H1 (cell line): Measurements from ENCODE around the gene POU6F2. TPM values are rescaled to one million over a fixed set of nuclear protein-coding genes. Genes with fewer than 3 reads are reported as not detected.

Experiments used
- CTCF ChIA-PET: fragments of 300-600 bp; sonication (Branson Sonifier 250); formaldehyde crosslinking; loops from one replicate; lab custom pipeline; 2021; ENCODE audit not compliant: partially characterized antibody; lab: Charles Lee
- POLR2A ChIA-PET: fragments of 300-600 bp; sonication (Branson Sonifier 250); formaldehyde crosslinking; loops from one replicate; lab custom pipeline; 2021; ENCODE audit warnings: inconsistent platforms; ENCODE audit not compliant: partially characterized antibody; lab: Charles Lee
- DNase-seq, 2 experiments: peaks; one replicate each; pipeline versions ENCODE4 v3.0.0 to v3.0.0-alpha.2; 2010 to 2022; ENCODE audit warnings: low spot score in 2 of 2, low read depth in 1 of 2, mixed read lengths in 1 of 2
- FAIRE-seq: peaks from 2 replicates; lab custom pipeline; 2011; peaks lifted over from hg19 to GRCh38; lab: Jason Lieb, UNC
- H2AFZ ChIP-seq: 2 replicates; pipeline ENCODE4 v1.8.1; 2012; ENCODE audit warnings: low read length, inconsistent platforms
- H2AK5ac ChIP-seq: 2 replicates; pipeline ENCODE4 v1.6.1; 2013; ENCODE audit warnings: low read depth, low read length
- H2BK120ac ChIP-seq: replicated peaks from 2 replicates; pipeline ENCODE3; 2013; ENCODE audit warnings: low read depth, low read length, inconsistent platforms
- H2BK12ac ChIP-seq: 2 replicates; pipeline ENCODE4 v1.6.1; 2013; ENCODE audit warnings: low read depth, low read length
- H2BK15ac ChIP-seq: 2 replicates; pipeline ENCODE4 v1.6.1; 2013; ENCODE audit warnings: low read length
- H2BK20ac ChIP-seq: 2 replicates; pipeline ENCODE4 v1.6.1; 2013; ENCODE audit warnings: low read length
- H2BK5ac ChIP-seq: 2 replicates; pipeline ENCODE4 v1.6.1; 2013; ENCODE audit warnings: low read depth, low read length
- H3K14ac ChIP-seq: 2 replicates; pipeline ENCODE4 v1.6.1; 2013; ENCODE audit warnings: inconsistent platforms; ENCODE audit not compliant: insufficient read length
- H3K18ac ChIP-seq: 2 replicates; pipeline ENCODE4 v1.6.1; 2013; ENCODE audit warnings: low read length; ENCODE audit errors: extremely low read depth
- H3K23ac ChIP-seq: 2 replicates; pipeline ENCODE4 v1.6.1; 2013; ENCODE audit warnings: inconsistent platforms; ENCODE audit not compliant: insufficient read length
- H3K23me2 ChIP-seq: 2 replicates; pipeline ENCODE4 v1.6.1; 2013; ENCODE audit warnings: low read depth, low read length
- H3K27ac ChIP-seq: 2 replicates; pipeline ENCODE4 v1.6.1; 2011; ENCODE audit warnings: low read depth, low read length, inconsistent platforms
- H3K27me3 ChIP-seq, 4 experiments: replicated peaks in 1 of 4; 1 replicate in 1 of 4; 2 replicates in 3 of 4; pipeline versions ENCODE4 v1.6.1 to v1.8.1; 2011 to 2013; ENCODE audit warnings: low read length in 3 of 4, mild to moderate bottlenecking in 3 of 4, inconsistent platforms in 2 of 4, mixed read lengths in 2 of 4, moderate library complexity in 1 of 4; ENCODE audit not compliant: control insufficient read depth in 3 of 4, insufficient read depth in 3 of 4; ENCODE audit errors: extremely low read depth in 1 of 4
- H3K36me3 ChIP-seq, 4 experiments: 2 replicates each; pipeline versions ENCODE4 v1.6.1 to v1.8.1; 2011 to 2013; ENCODE audit warnings: mild to moderate bottlenecking in 4 of 4, low read length in 3 of 4, moderate library complexity in 2 of 4, control low read depth in 1 of 4, inconsistent platforms in 1 of 4; ENCODE audit not compliant: insufficient read depth in 4 of 4, control insufficient read depth in 2 of 4
- H3K4ac ChIP-seq: replicated peaks from 2 replicates; pipeline ENCODE3; 2013; ENCODE audit warnings: low read length, low read depth, mixed read lengths, inconsistent platforms; ENCODE audit not compliant: insufficient read length
- H3K4me1 ChIP-seq, 4 experiments: replicated peaks in 1 of 4; 1 replicate in 1 of 4; 2 replicates in 3 of 4; pipeline versions ENCODE4 v1.6.1 to v1.8.1; 2011 to 2013; ENCODE audit warnings: low read length in 3 of 4, inconsistent platforms in 2 of 4, mixed read lengths in 1 of 4; ENCODE audit not compliant: insufficient read depth in 4 of 4, control insufficient read depth in 3 of 4
- H3K4me2 ChIP-seq, 2 experiments: 2 replicates each; pipeline versions ENCODE4 v1.6.1 to v1.8.1; 2011 to 2013; ENCODE audit warnings: low read depth in 2 of 2, low read length in 2 of 2, control low read depth in 1 of 2, inconsistent platforms in 1 of 2, mild to moderate bottlenecking in 1 of 2; ENCODE audit not compliant: insufficient read depth in 1 of 2
- H3K4me3 ChIP-seq, 4 experiments: fragments of 200-600, 300-600 bp in 1 of 4; sonication (generic), shearing (Covaris generic), sonication (Bioruptor Twin) in 1 of 4; 2 replicates each; pipeline versions ENCODE4 v1.5.1 to v1.8.1; 2011 to 2016; ENCODE audit warnings: low read length in 4 of 4, low read depth in 3 of 4, control low read depth in 2 of 4, inconsistent platforms in 2 of 4, mild to moderate bottlenecking in 2 of 4, mixed read lengths in 1 of 4, moderate library complexity in 1 of 4; ENCODE audit not compliant: insufficient read depth in 2 of 4; ENCODE audit errors: extremely low read depth in 1 of 4
- H3K56ac ChIP-seq: replicated peaks from 2 replicates; pipeline ENCODE3; 2013; ENCODE audit warnings: low read depth, mild to moderate bottlenecking, mixed read lengths, low read length, inconsistent platforms; ENCODE audit not compliant: insufficient read length
- H3K79me1 ChIP-seq: 2 replicates; pipeline ENCODE4 v1.6.1; 2013; ENCODE audit warnings: low read depth, low read length, control low read depth
- H3K79me2 ChIP-seq, 2 experiments: 2 replicates each; pipeline versions ENCODE4 v1.6.1 to v1.8.1; 2012 to 2013; ENCODE audit warnings: low read length in 2 of 2, mild to moderate bottlenecking in 2 of 2, inconsistent platforms in 1 of 2; ENCODE audit not compliant: insufficient read depth in 2 of 2, control insufficient read depth in 1 of 2
- H3K9ac ChIP-seq, 4 experiments: replicated peaks in 1 of 4; 1 replicate in 1 of 4; 2 replicates in 3 of 4; pipeline versions ENCODE4 v1.6.1 to v1.8.1; 2011 to 2013; ENCODE audit warnings: low read depth in 3 of 4, low read length in 3 of 4, control low read depth in 2 of 4, mild to moderate bottlenecking in 2 of 4, moderate library complexity in 2 of 4, inconsistent platforms in 1 of 4; ENCODE audit errors: extremely low read depth in 1 of 4
- H3K9me3 ChIP-seq, 2 experiments: 2 replicates each; pipeline versions ENCODE4 v1.6.1 to v1.8.1; 2012 to 2013; ENCODE audit warnings: mild to moderate bottlenecking in 2 of 2, moderate library complexity in 2 of 2, control low read depth in 1 of 2, inconsistent platforms in 1 of 2, low read depth in 1 of 2, low read length in 1 of 2, mixed read lengths in 1 of 2; ENCODE audit not compliant: insufficient read depth in 2 of 2
- H4K20me1 ChIP-seq, 2 experiments: replicated peaks in 1 of 2; 2 replicates each; pipeline versions ENCODE3 to v1.8.1; 2011 to 2013; ENCODE audit warnings: inconsistent platforms in 2 of 2, low read length in 2 of 2, mild to moderate bottlenecking in 1 of 2; ENCODE audit not compliant: insufficient read depth in 2 of 2, control insufficient read depth in 1 of 2
- H4K5ac ChIP-seq: 2 replicates; pipeline ENCODE4 v1.6.1; 2013; ENCODE audit warnings: low read length, low read depth, mixed read lengths, inconsistent platforms; ENCODE audit not compliant: insufficient read length
- H4K8ac ChIP-seq: 2 replicates; pipeline ENCODE4 v1.8.0; 2013; ENCODE audit warnings: mild to moderate bottlenecking, moderate library complexity, low read length, inconsistent platforms; ENCODE audit not compliant: insufficient read depth; ENCODE audit errors: extremely low read depth
- H4K91ac ChIP-seq: replicated peaks from 2 replicates; pipeline ENCODE3; 2013; ENCODE audit warnings: low read length, mixed read lengths, inconsistent platforms; ENCODE audit not compliant: insufficient read length
- CHD1 ChIP-seq: IDR thresholded peaks from 2 replicates; pipeline ENCODE4 v1.6.1; 2012; ENCODE audit warnings: low read depth, low read length, improper control_type of control experiment
- E2F6 ChIP-seq: IDR thresholded peaks from 2 replicates; pipeline ENCODE4 v1.6.1; 2012; ENCODE audit warnings: inconsistent platforms
- EGR1 ChIP-seq: IDR thresholded peaks from 2 replicates; pipeline ENCODE4 v1.6.1; 2011; ENCODE audit warnings: low read depth, low read length, borderline replicate concordance
- POU5F1 ChIP-seq: IDR thresholded peaks from 2 replicates; pipeline ENCODE4 v1.6.1; 2011; ENCODE audit warnings: low read depth, mild to moderate bottlenecking, low read length, moderate library complexity
- RAD21 ChIP-seq, 2 experiments: IDR thresholded peaks in 1 of 2; conservative IDR thresholded peaks in 1 of 2; 2 replicates each; pipeline ENCODE4 v1.6.1; 2011; ENCODE audit warnings: low read depth in 2 of 2, low read length in 2 of 2, improper control_type of control experiment in 1 of 2, inconsistent platforms in 1 of 2, mild to moderate bottlenecking in 1 of 2, moderate library complexity in 1 of 2
- SAP30 ChIP-seq: fragments of 300-600 bp; sonication (generic); IDR thresholded peaks from 2 replicates; pipeline ENCODE4 v1.7.1; 2012; ENCODE audit warnings: low read length, moderate library complexity, mild to moderate bottlenecking, inconsistent platforms; ENCODE audit not compliant: insufficient read depth, insufficient replicate concordance
- SP2 ChIP-seq: IDR thresholded peaks from 2 replicates; pipeline ENCODE4 v1.6.1; 2012; ENCODE audit warnings: mild to moderate bottlenecking, low read length, inconsistent platforms
- TEAD4 ChIP-seq: IDR thresholded peaks from 2 replicates; pipeline ENCODE4 v1.6.1; 2012; ENCODE audit warnings: low read depth, low read length, inconsistent platforms, mixed read lengths
- ZNF274 ChIP-seq: IDR thresholded peaks from 2 replicates; pipeline ENCODE4 v1.7.0; 2012; ENCODE audit warnings: low read length, borderline replicate concordance; ENCODE audit errors: extremely low read depth
- WGBS, 2 experiments: shearing (Covaris generic) in 1 of 2; methylation state at CpG; one replicate each; pipeline versions ENCODE4 v1.1.6 to v1.1.7; 2013 to 2015; ENCODE audit warnings: low lambda C conversion rate in 2 of 2, mixed read lengths in 2 of 2, inconsistent platforms in 1 of 2, low coverage in 1 of 2, missing lambda C conversion rate in 1 of 2; ENCODE audit not compliant: insufficient replicate concordance in 2 of 2, insufficient coverage in 1 of 2, insufficient read length in 1 of 2; ENCODE audit errors: extremely low coverage in 1 of 2, missing lambda C conversion rate in 1 of 2; 5-methylcytosine and 5-hydroxymethylcytosine counted together
- polyA plus RNA-seq, 7 experiments: library from polyadenylated mRNA; depleted of rRNA in 3 of 7; stranded (reverse) in 5 of 7; unstranded in 2 of 7; fragments of >200 nt in 5 of 7; fragments of 200-250 nt in 2 of 7; gene quantifications; 1 replicate in 5 of 7; 2 replicates in 1 of 7; 4 replicates in 1 of 7; pipeline versions ENCODE4 v1.2.1 to v1.2.3, GENCODE V29; 2011 to 2013; ENCODE audit warnings: missing spikeins in 2 of 7, mixed read lengths in 2 of 7
- total RNA-seq: library from RNA; stranded (reverse); fragmentation: NEBNext Ultra II Directional; extraction: Animal tissue kit (Norgen Biotek cat#: 25700); gene quantifications from 2 replicates; pipeline ENCODE4 v1.2.1, GENCODE V29; 2021

Gene POU6F2
- total and polyA plus RNA-seq, 2 of the 8 experiments (the other 6 are each of a cell fraction or from before 2014, with no cell fraction given): 1.1 to 2.0 TPM

DNA sequence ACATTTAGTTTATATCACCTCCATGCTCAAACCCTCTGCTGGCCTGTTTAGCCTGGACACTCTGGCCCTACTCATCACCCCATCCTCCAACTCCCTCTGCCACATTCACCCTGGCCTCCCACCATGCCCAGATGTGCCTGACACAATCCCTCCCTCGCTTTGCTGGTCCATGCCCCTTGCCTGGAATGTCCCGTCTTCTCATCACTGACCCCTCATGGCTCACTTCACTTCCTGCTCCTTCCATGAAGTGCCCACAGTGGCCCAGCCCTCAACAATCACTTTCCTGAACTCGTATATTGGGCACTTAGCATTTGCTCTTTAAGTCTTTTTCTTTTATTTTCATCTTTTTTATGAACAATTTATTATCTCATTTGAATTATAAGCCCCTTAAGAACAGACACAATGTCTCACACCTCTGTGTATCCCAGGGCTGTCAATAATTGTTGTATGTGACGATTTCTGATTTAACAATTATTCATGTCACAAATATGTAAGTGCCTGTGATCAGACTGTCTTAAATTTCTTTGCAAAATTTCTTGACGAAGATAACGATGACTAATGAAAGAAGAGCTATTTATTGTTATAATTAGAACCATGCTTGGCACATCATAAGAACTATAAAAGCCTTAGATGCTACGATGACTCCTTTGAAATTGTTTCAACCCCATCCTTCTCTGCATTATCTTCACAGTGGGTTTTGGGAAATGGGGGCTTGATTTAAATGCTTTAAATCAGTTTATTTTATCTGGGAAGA, 378.6 kb downstream of the POU6F2 start:
- Histone ChIP-seq H3K18ac (peak overlapping the region; percentile 19; the same call in 1 of the 2 replicates), H2BK15ac (0 out of 2 replicates have a peak overlapping the region, but pooled peaks have one; percentile 18), H3K4me3 (no peak overlapping the region), H2BK12ac (peak overlapping the region; percentile 55; the same call in 1 of the 2 replicates), H3K56ac (no peak overlapping the region), H4K91ac (peak overlapping the region; percentile 76), H4K8ac (no peak overlapping the region; the same call in 1 of the 2 replicates), H3K23ac (no peak overlapping the region), H3K27ac (no peak overlapping the region), H3K9ac (no peak overlapping the region), H2BK20ac (peak overlapping the region; percentile 62; the same call in 1 of the 2 replicates), H3K14ac (no peak overlapping the region), H4K5ac (no peak overlapping the region), H2BK120ac (peak overlapping the region; percentile 52), H2BK5ac (no peak overlapping the region), H3K4me1 (peaks cover 0 to 16% (median 9%) of the 10 kb centered on the region in 4 experiments; a peak in 5 of 7 replicates), H3K79me2 (no peaks in the 10 kb centered on the region), H3K79me1 (no peaks in the 10 kb centered on the region), H3K9me3 (no peaks in the 10 kb centered on the region), H3K23me2 (no peaks in the 10 kb centered on the region; the same call in 1 of the 2 replicates), H3K4ac (no peak overlapping the region), H2AK5ac (peak overlapping the region; percentile 95; the same call in 1 of the 2 replicates), H4K20me1 (no peaks in the 10 kb centered on the region), H3K27me3 (no peaks in the 10 kb centered on the region), H3K4me2 (no peak overlapping the region), H2AFZ (no peak overlapping the region), H3K36me3 (no peaks in the 10 kb centered on the region)
- FAIRE-seq (no peak), DNase-seq (no peak)
- ChIA-PET CTCF (interaction anchor here (0.6 to 2.6 kb wide), 14 partner anchors 10 to 424 kb away, joined by 3 to 15 read pairs (median 3); no protein-coding TSS in a partner anchor), POLR2A (no interaction called here)
- 84% methylated on average over 7 of the region's 7 CpGs; no CpG with 5 or more reads in 1 of the 2 experiments for WGBS, 2 experiments
- TF ChIP-seq RAD21 (IDR thresholded peaks at IDR 0.05 in 1 of 2, conservative IDR thresholded peaks at IDR 0.05 in 1 of 2; ENCODE audit: low read depth in 2 of 2, low read length in 2 of 2): peak in 1 of 2 experiments; percentile 32; a peak in 1 of 4 replicates
- TF ChIP-seq EGR1: no peak
- TF ChIP-seq CHD1: no peak
- TF ChIP-seq POU5F1: no peak
- no peak for TF ChIP-seq SAP30
- TF ChIP-seq TEAD4: peak; percentile 82
- TF ChIP-seq SP2: no peak
- no peak for TF ChIP-seq ZNF274
- TF ChIP-seq E2F6: no peak
